Measurements from ENCODE around the gene GP1BB. TPM values are rescaled to one million over a fixed set of nuclear protein-coding genes. Genes with fewer than 3 reads are reported as not detected.
A peak's percentile ranks its signal among the peaks of the same experiment; 100 is the strongest.

Gene GP1BB
- total RNA-seq, 2 experiments from 2014 or later: not detected

DNA sequence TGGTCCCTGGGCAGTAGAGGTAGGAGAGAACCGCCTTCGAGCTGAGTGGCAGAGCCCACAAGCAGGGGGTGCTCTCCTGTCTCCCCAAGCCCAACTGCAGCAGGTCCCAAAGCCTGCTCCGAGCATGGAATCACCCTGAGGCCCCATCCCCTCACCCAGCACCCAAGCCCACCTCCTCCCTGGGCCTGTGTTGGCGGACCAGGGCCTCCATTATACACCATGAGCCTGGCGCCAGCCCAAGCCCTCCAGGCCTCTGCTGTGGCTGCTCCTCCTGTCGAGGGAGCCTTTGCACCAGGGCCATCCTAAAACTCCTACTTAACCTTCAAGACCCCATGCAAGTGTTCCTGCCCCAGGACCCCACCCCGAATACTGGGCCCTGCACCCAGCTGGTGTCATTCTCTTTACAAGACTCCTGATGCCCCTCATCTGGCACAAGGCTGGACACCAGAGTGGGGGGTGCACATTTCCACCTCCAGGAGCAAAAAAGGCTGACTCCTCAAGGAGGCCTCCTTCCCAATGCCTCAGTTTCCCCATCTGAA is 16.6 kb downstream of the GP1BB start:
- POLR2A ChIA-PET: no interaction called here
- Mint-ChIP-seq H3K27me3 (no peaks in the 10 kb centered on the region), H3K36me3 (ENCODE audit: low read depth) (no peaks in the 10 kb centered on the region), H3K27ac (no peak overlapping the region), H3K9me3 (no peaks in the 10 kb centered on the region), H3K4me1 (no peaks in the 10 kb centered on the region), H3K4me3 (no peak overlapping the region)
- no peak for DNase-seq
- CTCF ChIA-PET: no interaction called here

- CTCF ChIA-PET: no interaction called here
- Mint-ChIP-seq H3K36me3 (ENCODE audit: low read depth) (no peaks in the 10 kb centered on the region), H3K4me3 (no peak overlapping the region), H3K27ac (no peak overlapping the region), H3K9me3 (no peaks in the 10 kb centered on the region), H3K4me1 (no peaks in the 10 kb centered on the region), H3K27me3 (no peaks in the 10 kb centered on the region)
- DNase-seq: no peak
- POLR2A ChIA-PET: no interaction called here
Measured at GRCh38 chr22:19740586-19740985, 17.2 kb downstream of the GP1BB start.

DNA sequence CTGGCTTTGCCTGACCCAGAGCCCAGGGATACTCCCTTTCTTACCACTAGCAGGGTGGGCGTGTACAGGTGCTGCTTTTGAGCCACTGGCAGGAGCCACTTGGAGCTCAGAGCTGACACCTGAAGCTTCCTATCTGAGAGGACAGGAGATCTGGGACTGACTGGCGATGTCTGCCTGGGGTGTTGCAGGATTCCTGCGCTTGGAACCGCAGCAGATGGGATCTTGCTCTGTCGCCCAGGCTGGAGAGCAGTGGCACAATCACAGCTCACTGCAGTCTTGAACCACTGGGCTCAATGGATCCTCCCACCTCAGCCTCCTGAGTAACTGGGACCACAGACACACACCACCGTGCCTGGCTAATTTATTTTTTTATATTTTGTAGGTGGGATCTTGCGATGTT is 17.7 kb downstream of the GP1BB start:
- CTCF ChIA-PET: no interaction called here
- no peaks in the 10 kb centered on the region for H3K9me3 Mint-ChIP-seq
- POLR2A ChIA-PET: no interaction called here
- no peaks in the 10 kb centered on the region for H3K4me1 Mint-ChIP-seq
- no peaks in the 10 kb centered on the region for H3K27me3 Mint-ChIP-seq
- no peaks in the 10 kb centered on the region for H3K36me3 Mint-ChIP-seq (ENCODE audit: low read depth)
- H3K4me3 Mint-ChIP-seq: no peak overlapping the region
- no peak for DNase-seq
- H3K27ac Mint-ChIP-seq: no peak overlapping the region

DNA sequence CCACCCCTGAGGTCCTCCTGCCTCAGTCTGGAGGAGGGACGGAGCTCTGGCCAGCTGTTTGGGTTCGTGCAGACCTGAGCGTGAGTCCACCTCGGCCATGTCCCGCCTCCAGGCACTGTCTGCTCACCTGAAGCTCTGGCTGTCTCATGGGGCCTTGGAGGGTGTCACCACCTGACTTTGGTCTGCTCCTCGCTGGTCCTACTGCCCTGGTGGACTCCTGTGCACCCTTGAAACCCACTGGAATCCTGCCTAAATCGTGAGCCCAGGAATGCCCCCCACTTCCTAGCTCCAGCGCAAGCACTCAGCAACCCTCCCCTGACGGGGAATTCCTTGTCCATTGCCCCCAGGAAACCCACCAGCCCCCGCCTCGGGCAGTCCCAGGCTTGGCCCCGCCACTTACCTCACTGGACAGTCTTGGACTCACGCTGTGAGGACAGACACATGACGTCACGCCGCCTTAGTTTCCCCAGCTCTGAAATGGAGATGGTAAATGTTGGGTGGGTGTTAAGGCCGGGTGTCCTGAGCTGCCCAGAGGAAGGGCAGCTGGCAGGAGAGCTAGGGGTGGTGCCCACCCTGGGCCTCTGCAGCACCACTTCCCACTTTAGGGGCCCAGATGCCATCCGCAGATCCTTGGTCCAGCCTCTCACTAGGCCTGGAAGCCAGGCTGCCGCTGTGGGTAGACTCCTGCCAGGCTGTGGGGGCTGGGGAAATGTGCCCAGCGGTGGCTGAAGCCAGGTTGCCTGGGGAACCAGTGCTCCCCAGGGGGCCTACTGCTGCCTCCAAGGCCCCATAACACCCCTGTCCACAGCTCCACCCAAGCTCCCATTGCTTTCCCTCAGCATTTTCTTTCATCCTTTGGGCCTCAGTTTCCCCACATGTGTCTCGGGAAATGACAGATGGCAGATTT is 19.1 kb downstream of the GP1BB start:
- H3K27ac Mint-ChIP-seq: peak overlapping the region; percentile 57
- no peaks in the 10 kb centered on the region for H3K4me1 Mint-ChIP-seq
- H3K27me3 Mint-ChIP-seq: no peaks in the 10 kb centered on the region
- no peaks in the 10 kb centered on the region for H3K9me3 Mint-ChIP-seq
- no peak overlapping the region for H3K4me3 Mint-ChIP-seq
- POLR2A ChIA-PET: no interaction called here
- CTCF ChIA-PET: interaction anchor here (1.0 to 2.0 kb wide), 3 partner anchors 12 to 168 kb away, joined by 3 to 6 read pairs (median 4); partner anchors contain the start of gene GP1BB
- DNase-seq: no peak
- H3K36me3 Mint-ChIP-seq (ENCODE audit: low read depth): no peaks in the 10 kb centered on the region

DNA sequence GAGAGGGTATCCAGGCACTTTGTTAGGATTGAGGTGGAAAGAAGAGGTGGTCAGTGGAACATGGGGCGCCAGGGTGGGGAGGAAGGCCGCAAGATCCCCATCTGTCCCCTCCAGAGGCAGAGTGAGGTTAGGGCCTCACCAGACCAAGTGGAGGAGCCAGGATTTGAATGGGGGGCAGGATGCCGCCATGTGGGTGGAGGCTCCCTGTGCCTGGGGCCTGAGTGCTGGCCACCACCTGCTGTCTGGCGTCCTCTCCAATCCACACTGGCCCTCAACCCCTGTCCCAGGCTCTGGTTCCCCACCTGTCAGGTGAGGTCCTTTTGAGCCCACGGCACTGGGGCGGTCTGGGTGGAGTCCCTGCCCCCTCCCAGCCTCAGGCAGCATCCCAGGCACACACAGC is 19.7 kb downstream of the GP1BB start:
- POLR2A ChIA-PET: no interaction called here
- CTCF ChIA-PET: interaction anchor here (1.0 to 2.0 kb wide), 2 partner anchors 13 to 167 kb away, joined by 4 to 6 read pairs; no protein-coding TSS in a partner anchor

DNA sequence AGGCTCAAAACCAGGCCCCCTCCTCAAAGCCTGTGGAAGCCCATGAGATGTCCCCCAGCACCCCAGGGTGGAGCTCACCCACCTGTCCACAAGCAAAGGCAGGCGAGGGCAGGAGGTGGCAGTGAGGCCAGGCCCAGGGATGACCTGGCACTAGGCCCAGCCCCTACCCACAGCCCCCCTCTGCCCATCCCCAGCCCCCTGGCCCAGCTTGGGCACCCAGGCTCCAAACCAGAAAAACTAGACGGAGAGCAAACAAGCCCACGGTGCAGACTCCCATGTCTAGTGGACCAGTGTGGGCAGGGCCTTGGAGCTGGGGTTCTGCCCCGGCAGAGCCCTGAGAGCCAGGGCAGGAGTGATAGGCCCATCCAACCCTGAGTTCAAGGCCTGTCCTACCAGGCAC is 20.3 kb downstream of the GP1BB start:
- Mint-ChIP-seq H3K27ac (no peak overlapping the region), H3K4me1 (no peaks in the 10 kb centered on the region), H3K36me3 (ENCODE audit: low read depth) (no peaks in the 10 kb centered on the region), H3K9me3 (no peaks in the 10 kb centered on the region), H3K27me3 (no peaks in the 10 kb centered on the region), H3K4me3 (no peak overlapping the region)
- CTCF ChIA-PET: no interaction called here
- DNase-seq: no peak
- POLR2A ChIA-PET: no interaction called here

More for the DNA sequence above, 19.7 kb downstream of the GP1BB start:
- no peak overlapping the region for H3K4me3 Mint-ChIP-seq
- H3K4me1 Mint-ChIP-seq: no peaks in the 10 kb centered on the region
- no peaks in the 10 kb centered on the region for H3K27me3 Mint-ChIP-seq
- no peaks in the 10 kb centered on the region for H3K9me3 Mint-ChIP-seq
- no peak overlapping the region for H3K27ac Mint-ChIP-seq
- no peaks in the 10 kb centered on the region for H3K36me3 Mint-ChIP-seq (ENCODE audit: low read depth)
- DNase-seq: no peak

GRCh38 chr22:19744350-19745006 is 21.1 kb downstream of the GP1BB start:
- Mint-ChIP-seq H3K27me3 (no peaks in the 10 kb centered on the region), H3K4me1 (no peaks in the 10 kb centered on the region), H3K27ac (no peak overlapping the region), H3K4me3 (no peak overlapping the region), H3K9me3 (no peaks in the 10 kb centered on the region), H3K36me3 (ENCODE audit: low read depth) (no peaks in the 10 kb centered on the region)
- ChIA-PET POLR2A (interaction anchor here (0.5 kb wide), 1 partner anchor 358 kb away, joined by 5 read pairs; no protein-coding TSS in a partner anchor), CTCF (no interaction called here)
- no peak for DNase-seq

GRCh38 chr22:19745155-19746101 is 22.1 kb downstream of the GP1BB start:
- no peak overlapping the region for H3K4me3 Mint-ChIP-seq
- no peaks in the 10 kb centered on the region for H3K9me3 Mint-ChIP-seq
- H3K4me1 Mint-ChIP-seq: no peaks in the 10 kb centered on the region
- POLR2A ChIA-PET: interaction anchor here (0.6 kb wide), 1 partner anchor 75 kb away, joined by 3 read pairs; no protein-coding TSS in a partner anchor
- no peaks in the 10 kb centered on the region for H3K27me3 Mint-ChIP-seq
- DNase-seq: no peak
- CTCF ChIA-PET: no interaction called here
- H3K36me3 Mint-ChIP-seq (ENCODE audit: low read depth): no peaks in the 10 kb centered on the region
- no peak overlapping the region for H3K27ac Mint-ChIP-seq

GRCh38 chr22:19746726-19747125 is 23.4 kb downstream of the GP1BB start:
- ChIA-PET POLR2A (no interaction called here), CTCF (no interaction called here)
- H3K27ac Mint-ChIP-seq: no peak overlapping the region
- DNase-seq: no peak
- H3K9me3 Mint-ChIP-seq: no peaks in the 10 kb centered on the region
- H3K4me1 Mint-ChIP-seq: no peaks in the 10 kb centered on the region
- no peaks in the 10 kb centered on the region for H3K27me3 Mint-ChIP-seq
- H3K36me3 Mint-ChIP-seq (ENCODE audit: low read depth): no peaks in the 10 kb centered on the region
- H3K4me3 Mint-ChIP-seq: no peak overlapping the region

- Mint-ChIP-seq H3K4me3 (no peak overlapping the region), H3K27me3 (peaks cover under 1% of the 10 kb centered on the region), H3K36me3 (ENCODE audit: low read depth) (no peaks in the 10 kb centered on the region), H3K4me1 (no peaks in the 10 kb centered on the region), H3K27ac (no peak overlapping the region), H3K9me3 (no peaks in the 10 kb centered on the region)
- ChIA-PET CTCF (no interaction called here), POLR2A (no interaction called here)
- DNase-seq: no peak
Measured at GRCh38 chr22:19747551-19747950, 24.2 kb downstream of the GP1BB start.

GRCh38 chr22:19748139-19748538 is 24.8 kb downstream of the GP1BB start:
- Mint-ChIP-seq H3K4me3 (no peak overlapping the region), H3K9me3 (no peaks in the 10 kb centered on the region)
- CTCF ChIA-PET: interaction anchor here (1.7 kb wide), 1 partner anchor 17 kb away, joined by 5 read pairs; no protein-coding TSS in a partner anchor

DNA sequence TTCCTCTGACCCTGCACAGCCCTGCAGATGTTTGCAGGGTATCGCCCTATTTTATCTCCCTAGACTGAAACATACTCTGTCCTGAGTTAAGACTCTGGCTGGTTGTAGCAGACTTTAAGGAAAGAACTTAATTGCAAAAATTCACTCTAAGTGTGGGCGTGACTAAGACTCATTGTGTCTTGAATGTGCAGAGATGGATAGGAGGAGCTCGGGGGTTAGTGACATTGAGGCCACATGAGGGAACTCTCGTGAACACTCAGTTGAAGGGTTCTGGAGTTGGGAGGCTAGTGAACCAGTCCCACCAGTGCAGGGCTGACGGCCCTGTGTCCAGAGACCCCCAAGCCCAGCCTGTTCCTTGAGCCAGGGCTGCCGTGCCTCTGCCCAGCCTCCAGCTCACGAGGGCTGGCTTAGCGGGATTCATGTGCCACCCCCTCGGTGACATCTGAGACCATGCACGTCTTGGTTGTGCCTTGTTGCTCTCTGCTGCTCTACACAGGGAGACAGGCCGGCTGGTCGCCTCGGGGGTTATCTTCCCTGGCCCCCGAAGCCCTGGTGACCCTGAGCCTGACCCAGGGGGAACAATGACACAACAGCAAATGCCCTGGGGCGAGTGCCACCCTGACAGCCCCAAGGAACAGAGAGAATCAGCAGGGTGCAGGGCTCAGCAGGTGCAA is 25.8 kb downstream of the GP1BB start:
- ChIA-PET CTCF (interaction anchor here (1.2 to 1.7 kb wide), 2 partner anchors 18 to 161 kb away, joined by 3 to 5 read pairs; no protein-coding TSS in a partner anchor), POLR2A (no interaction called here)
- Mint-ChIP-seq H3K36me3 (ENCODE audit: low read depth) (no peaks in the 10 kb centered on the region), H3K4me3 (no peak overlapping the region), H3K9me3 (no peaks in the 10 kb centered on the region), H3K27ac (no peak overlapping the region), H3K27me3 (peaks cover 14% of the 10 kb centered on the region), H3K4me1 (no peaks in the 10 kb centered on the region)
- no peak for DNase-seq

More at GRCh38 chr22:19748139-19748538, 24.8 kb downstream of the GP1BB start:
- DNase-seq: no peak
- POLR2A ChIA-PET: no interaction called here
- Mint-ChIP-seq H3K36me3 (ENCODE audit: low read depth) (no peaks in the 10 kb centered on the region), H3K27ac (no peak overlapping the region), H3K27me3 (peaks cover 6% of the 10 kb centered on the region), H3K4me1 (no peaks in the 10 kb centered on the region)
